Stimulated activated CD4-positive, alpha-beta T cell treated with anti-CD3 and anti-CD28 coated beads, Interleukin-2, amount 100 ng/mL, for 24 hours (primary cell): ENCODE results near the gene POLRMT.
"Not testable (repeated sequence)": the region's sequence is repeated elsewhere in the genome, so short reads cannot be mapped to it uniquely, and the experiment has no call there.

Source experiments
- DNase-seq, 2 donors: peaks; one replicate each; pipeline ENCODE4 v3.0.0-alpha.2; 2020

POLRMT gene

GRCh38 chr19:626566-626965 is 6.8 kb downstream of the POLRMT start:
- DNase-seq, result not testable (repeated sequence)

GRCh38 chr19:625257-625656 is 8.1 kb downstream of the POLRMT start:
- DNase-seq, result no peak

- DNase-seq, result no peak
These were observed 8.8 kb downstream of the POLRMT start for GRCh38 chr19:624433-625109.

- no peak for DNase-seq
These were observed 9.4 kb downstream of the POLRMT start for GRCh38 chr19:623974-624373.

GRCh38 chr19:623175-623916 is 10.0 kb downstream of the POLRMT start:
- DNase-seq, result no peak

GRCh38 chr19:622666-623065 is 10.7 kb downstream of the POLRMT start:
- DNase-seq, result no peak

GRCh38 chr19:621819-622218 is 11.5 kb downstream of the POLRMT start:
- no peak for DNase-seq

- DNase-seq, result not testable (repeated sequence)
These were observed 12.1 kb downstream of the POLRMT start for GRCh38 chr19:621191-621590.

GRCh38 chr19:620166-620862 is 13.0 kb downstream of the POLRMT start:
- no peak for DNase-seq

GRCh38 chr19:619286-620002 is 13.9 kb downstream of the POLRMT start:
- no peak for DNase-seq

- DNase-seq, result no peak
These were observed 14.6 kb downstream of the POLRMT start for GRCh38 chr19:618674-619285.

- no peak for DNase-seq
These were observed 15.1 kb downstream of the POLRMT start for GRCh38 chr19:618247-618619.

- DNase-seq, result no peak
These were observed 15.6 kb downstream of the POLRMT start for GRCh38 chr19:617551-618246.

- DNase-seq, result no peak
These were observed 16.4 kb downstream of the POLRMT start for GRCh38 chr19:616747-617526.

- no peak for DNase-seq
These were observed 17.2 kb downstream of the POLRMT start for GRCh38 chr19:616062-616700.

- DNase-seq, result no peak
These were observed 17.7 kb downstream of the POLRMT start for GRCh38 chr19:615619-616018.

- DNase-seq, result no peak
These were observed 19.4 kb downstream of the POLRMT start for GRCh38 chr19:613732-614567.

GRCh38 chr19:612941-613340 is 20.4 kb downstream of the POLRMT start:
- DNase-seq, result no peak

- peak; percentile 72 to 77 for DNase-seq
These were observed 21.9 kb downstream of the POLRMT start for GRCh38 chr19:611481-611868.
